Measurements from ENCODE around the gene ATP5ME.
"Not testable (repeated sequence)": the region's sequence is repeated elsewhere in the genome, so short reads cannot be mapped to it uniquely, and the experiment has no call there.

ATP5ME gene

DNA sequence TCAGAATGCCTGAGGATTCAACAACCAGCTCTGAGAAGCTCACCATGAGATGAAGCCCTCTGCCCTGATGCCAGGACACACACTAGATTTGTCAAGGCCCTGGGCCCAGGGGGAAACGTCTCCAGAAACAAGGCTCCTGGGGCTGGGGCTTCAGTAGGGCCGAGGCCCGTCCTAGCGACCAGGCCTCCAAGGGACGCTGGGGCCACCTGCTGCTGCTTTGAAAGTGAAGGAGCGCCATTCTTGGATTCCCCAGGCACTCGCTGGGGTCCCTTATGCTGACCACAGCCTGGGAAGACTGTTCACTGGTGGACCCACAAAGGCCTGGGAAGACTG, 24.8 kb downstream of the ATP5ME start:
- TF ChIP-seq, protein P1, sequence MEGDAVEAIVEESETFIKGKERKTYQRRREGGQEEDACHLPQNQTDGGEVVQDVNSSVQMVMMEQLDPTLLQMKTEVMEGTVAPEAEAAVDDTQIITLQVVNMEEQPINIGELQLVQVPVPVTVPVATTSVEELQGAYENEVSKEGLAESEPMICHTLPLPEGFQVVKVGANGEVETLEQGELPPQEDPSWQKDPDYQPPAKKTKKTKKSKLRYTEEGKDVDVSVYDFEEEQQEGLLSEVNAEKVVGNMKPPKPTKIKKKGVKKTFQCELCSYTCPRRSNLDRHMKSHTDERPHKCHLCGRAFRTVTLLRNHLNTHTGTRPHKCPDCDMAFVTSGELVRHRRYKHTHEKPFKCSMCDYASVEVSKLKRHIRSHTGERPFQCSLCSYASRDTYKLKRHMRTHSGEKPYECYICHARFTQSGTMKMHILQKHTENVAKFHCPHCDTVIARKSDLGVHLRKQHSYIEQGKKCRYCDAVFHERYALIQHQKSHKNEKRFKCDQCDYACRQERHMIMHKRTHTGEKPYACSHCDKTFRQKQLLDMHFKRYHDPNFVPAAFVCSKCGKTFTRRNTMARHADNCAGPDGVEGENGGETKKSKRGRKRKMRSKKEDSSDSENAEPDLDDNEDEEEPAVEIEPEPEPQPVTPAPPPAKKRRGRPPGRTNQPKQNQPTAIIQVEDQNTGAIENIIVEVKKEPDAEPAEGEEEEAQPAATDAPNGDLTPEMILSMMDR (IDR thresholded peaks at IDR 0.05; ENCODE audit: low read depth, low read length): no peak
- DNase-seq (ENCODE audit: extremely low read depth, low read depth): no peak

DNA sequence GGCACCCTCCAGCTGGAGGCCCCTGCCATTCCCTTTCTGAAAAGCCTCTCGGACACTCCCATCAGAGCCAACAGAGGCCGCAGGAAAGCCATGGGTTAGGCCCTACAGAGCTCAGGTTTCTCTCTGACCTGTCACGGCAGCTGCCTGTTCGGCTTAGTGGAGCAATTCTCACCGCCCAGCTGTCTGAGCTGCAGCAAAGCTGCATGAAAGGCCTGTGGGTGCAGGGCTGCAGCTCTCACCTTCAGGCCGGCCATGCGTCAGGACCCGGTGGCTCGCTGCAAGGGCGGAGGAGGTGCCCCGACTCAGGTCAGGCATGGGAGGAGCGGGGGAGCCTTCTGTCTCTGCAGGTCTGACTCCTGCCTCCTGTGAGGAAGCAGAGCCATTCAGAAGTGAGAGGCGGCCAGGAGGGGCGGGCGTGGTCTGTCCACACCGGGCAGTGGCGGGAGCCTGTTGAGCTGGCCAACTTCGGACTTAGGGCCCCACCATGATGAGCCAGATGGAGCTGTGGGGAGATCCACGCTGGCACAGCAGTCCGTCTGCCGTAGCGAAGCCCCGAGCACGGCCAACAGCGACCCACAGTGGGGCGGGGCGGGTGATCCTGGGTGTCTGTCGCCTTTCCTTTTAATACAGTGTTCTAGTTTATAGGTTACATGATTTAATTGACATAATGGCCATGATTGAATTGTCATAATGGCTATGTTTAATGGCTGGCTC, 25.3 kb downstream of the ATP5ME start:
- no peak for DNase-seq (ENCODE audit: extremely low read depth, low read depth)
- TF ChIP-seq, protein P1 (IDR thresholded peaks at IDR 0.05; ENCODE audit: low read depth, low read length): no peak

DNA sequence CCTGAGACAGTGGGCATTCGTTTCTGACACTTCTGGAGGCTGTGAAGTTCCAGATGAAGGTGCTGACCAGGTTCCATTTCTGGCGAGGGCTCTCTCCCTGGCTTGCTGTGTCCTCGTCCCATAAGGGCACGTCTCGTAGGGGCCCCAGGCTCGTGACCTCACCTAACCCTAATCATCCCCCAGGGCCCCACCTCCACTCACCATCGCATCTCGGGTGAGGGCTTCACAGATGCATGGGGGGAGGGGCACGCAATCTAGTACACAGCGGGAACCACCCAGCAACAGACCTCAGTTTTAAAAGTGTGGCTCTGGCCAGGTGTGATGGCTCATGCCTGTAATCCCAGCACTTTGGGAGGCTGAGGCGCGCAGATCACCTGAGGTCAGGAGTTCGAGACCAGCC, 26.6 kb downstream of the ATP5ME start:
- TF ChIP-seq, protein P1 (IDR thresholded peaks at IDR 0.05; ENCODE audit: low read depth, low read length): no peak
- no peak for DNase-seq (ENCODE audit: extremely low read depth, low read depth)

DNA sequence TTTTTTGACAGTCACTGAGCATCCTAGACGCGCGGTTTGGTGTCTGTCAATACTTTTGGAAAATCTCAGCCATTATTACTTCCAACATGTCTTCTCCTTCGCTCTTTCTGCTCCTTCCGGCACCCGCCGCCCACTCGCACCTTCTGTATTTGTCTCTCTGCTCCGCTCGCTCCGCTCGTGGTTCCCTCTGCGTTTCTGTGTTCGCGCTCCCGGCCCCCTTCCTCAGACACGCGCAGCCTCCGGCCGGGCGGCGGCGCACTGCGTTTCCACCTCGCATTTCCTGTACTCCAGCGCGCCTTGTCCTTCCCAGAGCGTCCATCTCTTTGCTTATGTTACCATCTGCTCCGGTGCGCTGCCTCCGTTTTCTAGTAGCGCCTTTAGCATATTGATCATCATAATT, 27.6 kb downstream of the ATP5ME start:
- no peak for DNase-seq (ENCODE audit: extremely low read depth, low read depth)
- TF ChIP-seq, protein P1 (IDR thresholded peaks at IDR 0.05; ENCODE audit: low read depth, low read length): no peak

DNA sequence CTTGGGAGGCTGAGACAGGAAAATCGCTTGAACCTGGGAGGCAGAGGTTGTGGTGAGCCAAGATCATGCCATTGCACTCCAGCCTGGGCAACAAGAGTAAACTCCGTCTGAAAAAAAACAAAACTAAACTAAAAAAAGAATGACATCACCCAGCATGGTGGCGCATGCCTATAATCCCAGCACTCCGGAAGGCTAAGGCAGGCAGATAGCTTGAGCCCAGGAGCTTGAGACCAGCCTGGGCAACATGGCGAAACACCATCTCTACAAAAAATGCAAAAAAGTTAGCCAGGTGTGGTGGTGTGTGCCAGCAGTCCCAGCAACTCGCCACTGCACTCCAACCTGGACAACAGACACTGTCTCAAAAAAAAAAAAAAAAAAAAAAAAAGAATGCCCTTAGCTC, 31.7 kb downstream of the ATP5ME start:
- DNase-seq (ENCODE audit: extremely low read depth, low read depth): not testable (repeated sequence)

DNA sequence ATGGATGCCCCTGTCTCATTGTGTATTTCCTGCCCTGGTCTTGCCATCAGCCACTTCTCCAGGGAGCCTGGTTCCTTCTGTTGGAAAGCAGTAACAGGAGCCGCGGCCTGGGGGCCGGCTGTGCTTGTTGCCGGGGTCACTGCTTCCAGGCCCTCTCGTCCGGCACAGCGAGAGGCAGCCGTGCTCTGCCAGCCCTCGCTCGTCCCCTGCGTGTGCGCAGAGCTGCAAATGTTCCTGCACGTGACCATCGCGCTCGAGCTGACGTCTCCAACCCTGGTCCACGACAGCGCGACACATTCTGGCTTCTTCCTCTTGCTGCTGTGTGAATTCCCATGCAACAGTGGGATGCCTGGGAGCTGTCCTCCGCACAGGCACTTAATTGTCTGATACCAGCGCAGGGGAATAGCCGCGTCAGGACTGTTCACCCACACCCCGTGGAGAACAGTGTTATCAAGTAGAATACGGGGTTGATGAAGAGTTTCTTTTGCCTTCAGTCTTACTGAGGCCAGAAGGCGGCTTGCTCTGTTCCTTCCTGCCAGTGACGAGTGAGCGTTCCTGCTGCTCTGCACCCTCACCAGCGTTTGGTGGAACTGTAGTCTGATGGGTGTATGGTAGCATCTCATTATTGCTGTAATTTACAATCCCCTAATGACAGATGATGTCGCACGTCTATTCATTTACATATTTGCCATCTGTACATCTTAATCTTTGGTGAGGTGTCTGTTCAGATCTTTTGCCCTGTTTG, 36.4 kb downstream of the ATP5ME start:
- TF ChIP-seq, protein P1 (IDR thresholded peaks at IDR 0.05; ENCODE audit: low read depth, low read length): no peak
- no peak for DNase-seq (ENCODE audit: extremely low read depth, low read depth)

DNA sequence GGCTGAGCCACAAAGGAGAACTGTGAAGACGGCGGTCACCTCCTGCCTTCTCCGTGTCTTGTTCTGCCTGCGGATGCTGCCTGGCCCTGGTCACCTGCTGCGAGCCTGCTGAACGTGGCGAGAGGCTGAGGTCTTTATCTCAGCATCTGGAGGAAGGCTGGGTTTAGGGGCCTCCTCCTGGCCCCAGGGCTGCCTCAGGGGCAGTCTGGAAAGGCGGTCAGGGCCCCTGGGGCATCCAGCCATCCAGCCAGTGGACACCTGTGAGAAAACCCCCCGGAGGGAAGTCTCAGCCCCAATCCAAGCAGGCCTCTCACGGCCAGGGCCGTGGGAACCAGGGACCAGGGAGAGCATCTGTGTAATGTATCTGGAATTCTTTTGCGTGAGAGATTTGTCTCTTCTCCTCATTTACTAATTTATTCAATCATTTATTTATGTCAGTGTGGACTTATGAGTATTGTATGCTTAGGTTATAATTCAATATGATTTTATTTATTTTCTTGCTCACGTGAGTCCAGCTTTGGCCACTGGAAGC, 37.4 kb downstream of the ATP5ME start:
- DNase-seq (ENCODE audit: extremely low read depth, low read depth): no peak
- TF ChIP-seq, protein P1 (IDR thresholded peaks at IDR 0.05; ENCODE audit: low read depth, low read length): no peak

Measured in AG09319 (cell line).